DMS153 (cell line): ENCODE measurements around the gene IVD.

ENCODE experiments used
- DNase-seq: peaks from one replicate; lab custom pipeline; 2025; lab: John Stamatoyannopoulos, UW

Gene IVD

DNA sequence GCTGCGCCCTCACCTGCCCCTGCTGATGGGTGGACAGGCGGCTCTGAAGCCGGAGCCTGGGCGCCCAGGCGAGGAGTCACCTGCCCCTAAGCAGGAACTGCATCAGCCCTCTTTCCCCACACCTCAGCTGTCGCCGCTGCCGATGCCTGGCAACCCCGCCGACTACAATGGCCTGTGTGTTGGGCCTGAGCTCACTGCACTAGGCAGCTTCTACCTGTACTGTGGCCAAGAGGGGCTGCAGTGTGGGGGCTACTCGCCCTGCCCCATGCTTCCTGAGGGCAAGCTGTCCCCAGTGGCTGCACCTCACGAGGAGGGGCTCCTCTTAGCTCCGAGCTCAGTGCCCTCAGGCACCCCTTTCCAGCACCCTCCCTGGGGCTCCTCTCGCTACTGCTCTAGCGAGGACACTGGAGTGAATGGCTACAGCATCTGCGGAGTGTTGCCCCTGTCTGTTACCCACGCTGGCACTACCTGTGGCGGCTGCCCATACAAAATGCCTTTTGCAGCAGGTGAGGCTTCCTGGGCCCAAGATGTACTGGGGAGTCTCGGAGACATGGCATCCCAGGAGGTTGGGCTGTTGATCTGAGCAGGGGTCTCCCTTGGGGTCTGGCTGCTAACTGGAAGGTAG is 53.9 kb downstream of the IVD start:
- DNase-seq, result no peak

DNA sequence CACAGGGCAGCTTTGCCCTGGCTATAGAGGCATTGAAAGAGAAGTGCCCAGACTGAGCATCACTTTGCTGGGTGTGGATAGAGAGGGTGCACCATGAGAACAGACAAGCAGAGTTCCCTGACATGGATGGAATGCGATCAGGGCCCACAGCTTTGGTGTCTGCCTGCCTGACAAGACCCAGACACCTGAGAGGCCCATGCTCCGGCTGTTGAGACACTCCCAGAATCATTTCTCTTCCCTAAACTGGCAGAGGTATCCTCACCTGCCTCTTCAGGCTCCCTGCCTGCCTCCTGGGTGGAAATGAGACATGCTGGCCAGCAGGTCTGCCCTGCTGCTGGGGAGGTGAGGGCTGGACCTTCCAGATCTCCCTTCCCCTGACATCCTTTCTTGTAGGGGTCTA is 54.8 kb downstream of the IVD start:
- no peak for DNase-seq

DNA sequence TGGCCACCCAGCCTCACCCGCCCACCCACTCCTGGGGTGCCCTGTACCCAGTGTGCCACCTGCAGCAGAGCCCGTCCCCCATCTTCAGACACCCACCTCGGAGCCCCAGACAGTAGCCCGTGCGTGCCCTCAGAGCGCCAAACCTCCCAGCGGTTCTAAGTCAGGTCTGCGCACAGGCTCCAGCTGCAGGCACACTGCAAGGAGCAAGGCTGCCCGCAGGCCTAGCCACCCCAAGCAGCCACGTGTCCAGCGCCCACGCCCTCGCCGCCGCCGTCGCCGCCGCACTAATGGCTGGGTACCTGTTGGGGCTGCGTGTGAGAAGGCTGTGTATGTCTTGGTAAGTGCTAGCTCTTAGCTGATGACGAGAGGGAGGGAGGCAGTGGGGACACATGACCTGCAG is 56.4 kb downstream of the IVD start:
- no peak for DNase-seq

DNA sequence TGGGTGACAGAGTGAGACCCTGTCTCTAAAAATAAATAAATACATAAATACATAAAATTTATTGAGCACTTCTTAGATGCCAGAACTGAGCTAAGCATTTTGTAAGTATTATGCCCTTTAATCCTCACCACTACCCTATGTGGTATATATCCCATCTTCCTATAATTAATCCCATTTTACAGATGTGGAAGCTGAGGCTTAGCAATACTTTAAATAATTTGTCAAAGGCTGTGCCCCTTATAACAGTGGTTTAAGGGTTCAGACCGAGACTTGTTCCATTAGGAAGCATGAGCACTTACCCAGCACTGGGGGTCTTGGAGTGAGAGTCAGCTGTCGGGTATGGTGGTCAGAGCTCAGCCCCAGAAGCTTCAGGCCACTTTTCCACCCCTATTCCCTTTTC is 57.7 kb downstream of the IVD start:
- DNase-seq, result no peak

DNA sequence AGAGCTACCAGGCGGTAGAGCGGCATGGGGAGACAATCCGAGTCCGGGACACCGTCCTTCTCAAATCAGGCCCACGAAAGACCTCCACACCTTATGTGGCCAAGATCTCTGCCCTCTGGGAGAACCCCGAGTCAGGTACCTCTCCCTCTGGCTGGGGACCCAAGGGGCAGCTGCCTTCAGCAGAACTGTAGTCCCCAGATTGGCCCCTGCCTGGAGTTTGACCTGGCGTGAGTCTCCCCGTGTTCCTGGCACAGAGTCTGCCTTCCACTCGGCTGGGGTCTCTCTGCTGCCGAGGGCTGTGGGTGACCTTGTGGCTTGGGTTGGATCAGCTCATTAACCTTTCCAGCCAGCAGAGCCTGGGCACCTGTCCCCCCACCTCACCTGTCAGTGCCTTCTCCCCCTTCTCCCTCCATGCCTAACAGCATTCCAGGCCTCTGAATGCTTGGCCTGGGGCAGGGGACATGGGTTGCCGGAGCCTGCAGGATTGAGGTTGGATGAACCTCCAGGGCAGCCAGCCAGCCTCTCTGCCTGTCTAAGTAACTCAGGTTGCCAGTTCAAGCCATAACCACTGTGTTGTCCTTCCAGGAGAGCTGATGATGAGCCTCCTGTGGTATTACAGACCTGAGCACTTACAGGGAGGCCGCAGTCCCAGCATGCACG is 58.4 kb downstream of the IVD start:
- DNase-seq, result no peak

DNA sequence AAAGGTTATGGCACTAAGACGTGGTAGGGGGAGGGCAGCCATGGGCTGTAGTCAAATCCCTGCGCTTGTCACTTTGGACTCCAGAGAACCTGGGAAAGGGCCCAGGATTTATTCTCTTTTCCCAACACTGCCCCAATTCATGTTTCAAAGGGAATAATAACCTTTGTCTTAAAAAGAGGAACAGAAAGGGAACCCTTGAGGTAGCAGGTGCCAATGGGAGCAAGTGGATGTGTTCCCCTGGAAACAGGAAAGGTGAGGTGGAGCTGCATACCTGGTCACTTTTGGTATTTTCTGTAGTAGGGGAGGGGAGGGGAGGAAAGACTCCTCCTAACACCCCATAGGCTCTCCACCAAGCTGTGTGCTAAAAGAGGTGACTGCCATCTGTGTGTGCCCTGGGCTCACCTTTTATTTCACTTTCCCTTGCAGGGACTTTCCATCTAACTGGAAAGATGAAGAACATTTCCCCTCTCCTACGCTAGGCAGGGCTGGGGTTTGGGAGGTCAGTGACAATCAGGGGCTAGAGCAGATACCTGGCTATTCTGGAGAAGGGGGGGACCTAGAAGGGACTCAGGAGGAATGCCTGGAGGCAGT is 59.1 kb downstream of the IVD start:
- DNase-seq, result no peak

DNA sequence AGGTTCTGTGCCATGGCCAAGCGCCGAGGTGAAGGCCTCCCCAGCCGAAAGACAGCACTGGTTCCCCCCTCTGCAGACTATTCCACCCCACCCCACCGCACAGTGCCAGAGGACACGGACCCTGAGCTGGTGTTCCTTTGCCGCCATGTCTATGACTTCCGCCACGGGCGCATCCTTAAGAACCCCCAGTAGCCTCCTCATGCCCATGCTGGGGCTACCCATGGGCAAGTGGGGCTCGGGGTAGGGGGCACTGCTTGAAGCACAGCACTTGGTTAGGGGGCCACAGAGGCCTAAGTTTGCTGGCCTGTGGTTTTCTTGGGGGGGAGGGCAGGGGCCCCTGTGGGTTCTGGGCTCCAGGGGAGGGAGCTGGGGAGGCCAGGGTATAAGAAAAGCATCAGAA is 60.3 kb downstream of the IVD start:
- no peak for DNase-seq

DNA sequence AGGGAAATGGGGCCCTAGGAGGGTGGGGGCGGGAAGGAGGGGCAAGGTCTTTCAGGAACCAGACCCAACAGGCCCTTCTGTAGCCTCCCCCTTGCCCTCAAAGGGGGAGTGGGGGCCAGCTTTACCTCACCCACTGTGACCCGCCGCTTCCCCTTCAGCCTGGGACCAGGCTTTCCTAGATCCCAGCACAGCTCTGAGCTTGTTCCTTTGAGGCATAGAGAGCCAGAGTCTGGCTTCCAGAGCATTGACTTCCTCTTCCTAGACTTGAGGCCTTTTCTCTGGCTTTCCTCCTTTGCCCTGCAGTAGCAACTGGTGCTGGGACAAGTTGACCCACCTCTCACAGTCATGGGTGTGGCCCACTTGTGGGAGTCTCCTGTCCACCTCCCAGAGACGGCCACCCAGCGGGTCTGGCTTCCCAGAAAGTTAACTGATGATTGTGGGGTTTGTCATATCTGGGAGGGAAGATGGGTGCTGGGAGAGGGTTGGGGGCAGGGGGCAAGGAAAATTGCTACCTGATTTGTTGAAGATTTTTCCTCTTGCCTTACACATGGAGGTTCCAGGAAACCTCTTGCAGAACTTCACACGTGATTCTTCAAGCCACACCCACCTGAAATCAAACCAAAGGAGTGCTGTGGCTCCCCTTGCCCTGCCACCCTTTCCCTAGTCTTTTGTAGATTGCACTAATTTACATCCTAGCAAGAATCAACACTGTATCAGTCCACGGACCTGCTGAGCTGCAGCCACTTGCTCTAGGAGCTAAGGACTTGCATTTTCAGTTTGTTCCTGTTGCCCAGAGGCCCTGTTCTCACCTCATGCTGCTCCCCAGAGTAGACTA is 61.0 kb downstream of the IVD start:
- no peak for DNase-seq

DNA sequence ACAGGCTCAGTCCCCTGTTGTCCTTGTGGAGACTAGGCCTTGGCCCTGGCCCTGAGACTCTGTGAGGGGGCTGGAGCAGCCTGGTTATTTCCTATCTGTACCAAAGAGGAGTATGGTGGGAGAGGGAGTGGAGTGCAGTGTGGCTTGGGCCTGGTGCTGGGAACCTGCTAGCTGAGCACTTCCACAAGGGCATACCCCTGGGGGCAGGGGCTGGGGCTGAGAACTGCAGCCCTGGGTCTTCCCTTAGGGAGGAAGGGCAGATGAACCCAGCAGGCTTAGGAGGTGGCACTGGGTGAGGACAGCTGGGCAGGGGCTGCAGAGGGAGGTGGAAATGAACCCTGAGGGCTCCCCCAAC is 61.6 kb downstream of the IVD start:
- no peak for DNase-seq

DNA sequence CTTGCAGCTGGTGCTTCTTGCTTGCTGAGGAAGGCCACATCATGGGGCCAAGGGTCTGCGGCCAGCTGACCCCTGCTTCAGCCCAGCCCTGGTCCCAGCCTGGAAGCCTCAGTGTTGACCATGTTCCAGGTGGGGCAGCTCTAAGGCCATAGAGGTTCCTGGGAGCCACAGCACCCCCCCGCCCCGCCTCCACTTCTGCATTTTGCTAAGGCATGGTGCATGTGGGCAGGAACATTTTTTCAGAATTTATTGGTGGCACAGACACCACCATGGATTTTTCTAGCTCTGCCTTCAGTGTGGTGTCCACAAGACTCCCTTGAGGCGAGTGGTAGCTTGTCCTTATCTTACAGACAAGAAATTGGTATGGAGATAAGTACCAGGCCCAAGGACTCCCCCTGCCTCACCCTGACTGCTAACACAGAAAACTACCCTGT is 63.3 kb downstream of the IVD start:
- DNase-seq, result no peak

DNA sequence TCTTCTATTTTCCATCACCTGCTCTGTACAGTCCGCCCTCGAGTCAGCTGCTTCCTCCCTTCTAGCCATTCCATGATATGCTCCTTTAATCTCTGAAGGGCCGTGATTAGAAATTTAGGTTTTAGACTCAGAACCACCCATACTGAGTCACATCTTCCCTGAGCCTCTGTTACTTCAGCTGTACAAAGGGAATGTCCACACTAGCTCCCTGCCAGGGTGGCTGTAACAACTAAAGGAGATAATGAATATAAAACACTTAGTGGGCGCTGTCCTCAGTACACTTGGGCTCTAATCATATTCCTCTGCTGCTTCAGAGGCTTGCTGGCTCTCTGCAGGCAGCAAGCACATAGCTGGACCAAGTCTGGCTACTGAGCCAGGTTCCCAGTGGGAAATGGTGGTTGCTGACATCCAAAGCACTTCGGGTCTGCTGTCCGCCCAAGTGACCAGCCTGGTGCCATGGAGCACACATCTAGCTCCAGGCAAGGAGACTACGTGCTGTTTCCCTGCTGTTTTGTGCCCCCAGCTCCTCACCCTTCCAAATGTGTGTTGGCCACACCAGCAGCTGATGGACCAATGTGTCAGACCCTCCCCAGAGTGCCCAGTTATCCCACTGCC is 64.3 kb downstream of the IVD start:
- DNase-seq, result no peak

DNA sequence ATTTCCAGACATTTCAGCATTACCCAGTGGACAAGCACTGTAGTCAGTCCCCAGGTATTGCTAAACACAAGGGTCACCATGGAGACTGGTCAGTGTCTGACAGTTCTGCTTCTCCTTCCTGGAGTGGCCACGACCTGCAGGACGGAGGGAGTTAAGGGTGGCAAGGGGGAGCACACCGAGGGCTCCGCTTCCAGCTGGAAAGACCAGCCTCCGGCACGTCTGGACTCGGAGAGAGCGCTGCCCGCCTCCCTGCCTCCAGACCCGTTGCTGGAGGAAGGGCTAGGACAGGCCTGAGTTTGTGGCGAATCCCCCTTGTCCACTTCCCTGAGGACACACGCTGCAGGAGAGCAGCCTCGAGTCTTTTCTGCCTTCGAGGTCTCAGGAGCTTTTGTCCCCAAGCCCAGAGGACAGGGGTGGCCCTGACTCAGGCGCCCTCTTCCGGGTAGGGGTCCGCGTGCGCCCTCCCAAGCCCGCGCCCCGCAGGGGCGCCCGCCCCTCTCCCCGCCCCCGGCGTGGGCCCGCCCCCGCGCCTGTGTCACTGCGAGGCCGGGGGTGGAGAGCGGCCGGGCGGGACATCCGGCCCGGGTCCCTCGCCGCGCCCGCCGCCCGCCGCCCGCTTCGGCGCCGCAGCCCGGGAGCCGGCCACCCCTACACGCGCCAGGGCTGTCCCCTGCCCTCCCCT is 65.0 kb downstream of the IVD start, which contains the start of gene CHST14:
TSS of gene CHST14 (plus strand) at position 562 of the 682 bp plus-strand sequence. CDS start 230 bp downstream, outside the sequence.
- peak; percentile 3 for DNase-seq
